HCT116 (cell line): Measurements from ENCODE around the gene PSORS1C2. TPM values are rescaled to one million over a fixed set of nuclear protein-coding genes. Genes with fewer than 3 reads are reported as not detected.

ENCODE experiments used
- ATAC-seq: fragments of 200-7000 bp; cut with Tn5 transposase; 2 replicates; pipeline ENCODE4 v1.9.1; 2020; ENCODE audit warnings: mild to moderate bottlenecking, moderate library complexity
- BruUV-seq: library from RNA; stranded (reverse); fragments of 400-500 nt; replicated peaks from 2 replicates; lab custom pipeline; 2021; lab: Mats Ljungman, UMichigan
- CTCF ChIA-PET: fragments of 300-600 bp; sonication (Branson Sonifier 250); formaldehyde crosslinking; loops from one replicate; lab custom pipeline; 2021; ENCODE audit warnings: antibody characterized with exemption; lab: Charles Lee
- POLR2A ChIA-PET: fragments of 300-600, 350-600 bp; sonication (Branson Sonifier 250); formaldehyde crosslinking; loops from one replicate; lab custom pipeline; 2021; ENCODE audit warnings: antibody characterized with exemption; lab: Charles Lee
- RAD21 ChIA-PET, 2 experiments: fragments of 300-600 bp; sonication (Branson Sonifier 250); formaldehyde crosslinking; loops; one replicate each; lab custom pipeline; 2023; ENCODE audit warnings: low total read pairs in 2 of 2; ENCODE audit not compliant: uncharacterized antibody in 2 of 2, unreplicated experiment in 2 of 2, low non-redundant PET in 1 of 2; lab: Charles Lee
- DNase-seq: peaks from one replicate; pipeline ENCODE4 v3.0.0-alpha.2; 2010; ENCODE audit warnings: low read depth, low spot score
- H2AFZ ChIP-seq: fragments of 200-600 bp; shearing (Covaris generic), sonication (generic); 2 replicates; pipeline ENCODE4 v1.6.1; 2017; ENCODE audit warnings: low read depth, mixed run types, mixed read lengths, antibody characterized with exemption, low read length; ENCODE audit not compliant: poor library complexity, severe bottlenecking
- H3K27ac ChIP-seq: 2 replicates; pipeline ENCODE4 v1.5.1; 2012; ENCODE audit warnings: low read depth, low read length
- H3K27me3 ChIP-seq: fragments of 200-600 bp; sonication (generic); 2 replicates; pipeline ENCODE4 v1.6.1; 2016; ENCODE audit warnings: mixed run types, low read length, mixed read lengths; ENCODE audit not compliant: insufficient read depth
- H3K36me3 ChIP-seq, 2 experiments: fragments of 200-500 bp in 1 of 2; fragments of 200-600 bp in 1 of 2; sonication (Bioruptor generic) in 1 of 2; sonication (generic) in 1 of 2; 2 replicates each; pipeline versions ENCODE4 v1.5.1 to v1.6.1; 2014 to 2016; ENCODE audit warnings: low read length in 2 of 2, inconsistent platforms in 1 of 2, mixed read lengths in 1 of 2, mixed run types in 1 of 2; ENCODE audit not compliant: insufficient read depth in 2 of 2, control insufficient read depth in 1 of 2
- H3K4me1 ChIP-seq, 2 experiments: fragments of 200-600 bp in 1 of 2; sonication (generic) in 1 of 2; 2 replicates each; pipeline versions ENCODE4 v1.5.1 to v1.6.1; 2012 to 2017; ENCODE audit warnings: low read length in 2 of 2, inconsistent platforms in 1 of 2, mild to moderate bottlenecking in 1 of 2, mixed read lengths in 1 of 2, mixed run types in 1 of 2, moderate library complexity in 1 of 2; ENCODE audit not compliant: insufficient read depth in 2 of 2, control insufficient read depth in 1 of 2
- H3K4me2 ChIP-seq: fragments of 200-600 bp; sonication (generic); 2 replicates; pipeline ENCODE4 v1.6.1; 2017; ENCODE audit warnings: mixed run types, low read length, mixed read lengths
- H3K4me3 ChIP-seq, 2 experiments: fragments of 200-600 bp in 1 of 2; sonication (generic) in 1 of 2; replicated peaks in 1 of 2; 2 replicates each; pipeline ENCODE4 v1.5.1; 2011 to 2016; ENCODE audit warnings: low read length in 2 of 2, control low read depth in 1 of 2, low read depth in 1 of 2, mild to moderate bottlenecking in 1 of 2, mixed read lengths in 1 of 2, mixed run types in 1 of 2
- H3K79me2 ChIP-seq: fragments of 200-600 bp; sonication (generic); 2 replicates; pipeline ENCODE4 v1.6.1; 2017; ENCODE audit warnings: mild to moderate bottlenecking, mixed run types, low read length, moderate library complexity, mixed read lengths; ENCODE audit not compliant: insufficient read depth
- H3K9ac ChIP-seq: fragments of 200-600 bp; sonication (generic); 2 replicates; pipeline ENCODE4 v1.6.1; 2016; ENCODE audit warnings: low read length, mixed read lengths
- H3K9me2 ChIP-seq: fragments of 200-600 bp; sonication (generic), shearing (Covaris generic); 2 replicates; pipeline ENCODE4 v1.6.1; 2017; ENCODE audit warnings: mixed run types, mild to moderate bottlenecking, moderate library complexity; ENCODE audit not compliant: insufficient read depth
- H3K9me3 ChIP-seq, 2 experiments: fragments of 200-500 bp in 1 of 2; fragments of 200-600 bp in 1 of 2; sonication (Bioruptor generic) in 1 of 2; sonication (generic) in 1 of 2; 2 replicates each; pipeline ENCODE4 v1.6.1; 2014 to 2017; ENCODE audit warnings: low read length in 2 of 2, mixed read lengths in 2 of 2, inconsistent platforms in 1 of 2, low read depth in 1 of 2, mild to moderate bottlenecking in 1 of 2, mixed run types in 1 of 2, moderate library complexity in 1 of 2; ENCODE audit not compliant: control insufficient read depth in 1 of 2, insufficient read depth in 1 of 2
- H4K20me1 ChIP-seq: fragments of 200-600 bp; sonication (generic), shearing (Covaris generic); 2 replicates; pipeline ENCODE4 v1.6.1; 2017; ENCODE audit warnings: mixed run types, mild to moderate bottlenecking, moderate library complexity; ENCODE audit not compliant: insufficient read depth
- CBX3 ChIP-seq: IDR thresholded peaks from 2 replicates; pipeline ENCODE4 v1.6.1; 2012; ENCODE audit warnings: low read depth
- CTCF ChIP-seq, 3 experiments: fragments of 200-600 bp in 1 of 3; sonication (generic) in 1 of 3; IDR thresholded peaks in 2 of 3; conservative IDR thresholded peaks in 1 of 3; 2 replicates each; pipeline ENCODE4 v1.5.1; 2012 to 2017; ENCODE audit warnings: low read depth in 2 of 3, low read length in 2 of 3, antibody characterized with exemption in 1 of 3, borderline replicate concordance in 1 of 3, control low read depth in 1 of 3, mild to moderate bottlenecking in 1 of 3, mixed read lengths in 1 of 3, mixed run types in 1 of 3, moderate library complexity in 1 of 3; ENCODE audit not compliant: insufficient read depth in 1 of 3
- EGR1 ChIP-seq: IDR thresholded peaks from 2 replicates; pipeline ENCODE4 v1.6.1; 2012; ENCODE audit warnings: low read depth
- ELF1 ChIP-seq: IDR thresholded peaks from 2 replicates; pipeline ENCODE4 v1.6.1; 2012; ENCODE audit warnings: low read depth, borderline replicate concordance
- POLR2A ChIP-seq: IDR thresholded peaks from 2 replicates; pipeline ENCODE4 v1.7.0; 2011; ENCODE audit warnings: borderline replicate concordance; ENCODE audit not compliant: insufficient read depth, insufficient read length; ENCODE audit errors: extremely low read depth
- POLR2AphosphoS5 ChIP-seq: IDR thresholded peaks from 2 replicates; pipeline ENCODE4 v1.6.1; 2011; ENCODE audit warnings: mild to moderate bottlenecking, low read depth, low read length, moderate library complexity
- REST ChIP-seq: IDR thresholded peaks from 2 replicates; pipeline ENCODE4 v1.6.1; 2012; ENCODE audit warnings: low read depth
- SIN3A ChIP-seq: IDR thresholded peaks from 2 replicates; pipeline ENCODE4 v1.6.1; 2012; ENCODE audit warnings: low read depth
- SRF ChIP-seq: IDR thresholded peaks from 2 replicates; pipeline ENCODE4 v1.6.1; 2012; ENCODE audit warnings: low read depth
- YY1 ChIP-seq: IDR thresholded peaks from 2 replicates; pipeline ENCODE4 v1.6.1; 2011; ENCODE audit warnings: low read length, low read depth, moderate library complexity, mild to moderate bottlenecking; ENCODE audit not compliant: insufficient replicate concordance; ENCODE audit errors: extremely low read depth
- ZNF274 ChIP-seq: fragments of 200-500 bp; sonication (Bioruptor generic); IDR thresholded peaks from 2 replicates; pipeline ENCODE4 v1.6.1; 2014; ENCODE audit warnings: mild to moderate bottlenecking, low read depth, low read length, inconsistent platforms
- intact Hi-C: fragments of 100-400 bp; cut with micrococcal nuclease; formaldehyde crosslinking; loops from 2 replicates; pipeline ENCODE4 v1.10.0; 2022
- total RNA-seq: library from RNA; stranded (reverse); gene quantifications from one replicate; pipeline ENCODE4 v1.2.1, GENCODE V29; 2021; ENCODE audit not compliant: unreplicated experiment

PSORS1C2 gene
- total RNA-seq, 1 experiment from 2014 or later = not detected

- H3K9ac ChIP-seq = no peak overlapping the region
- no peaks in the 10 kb centered on the region for H3K9me3 ChIP-seq
- intact Hi-C loops = no loop called here
- no peaks in the 10 kb centered on the region for H4K20me1 ChIP-seq
- no peaks in the 10 kb centered on the region for H3K9me2 ChIP-seq
- no peak overlapping the region for H3K27ac ChIP-seq
- no peaks in the 10 kb centered on the region for H3K27me3 ChIP-seq
- ChIA-PET CTCF (no interaction called here), RAD21 (no interaction called here), POLR2A (no interaction called here)
- no peaks in the 10 kb centered on the region for H3K79me2 ChIP-seq
- no peak overlapping the region for H3K4me2 ChIP-seq
- no peak overlapping the region for H2AFZ ChIP-seq
- ATAC-seq (no peak), DNase-seq (no peak)
- H3K4me1 ChIP-seq = peaks cover 0 to 6% of the 10 kb centered on the region in 2 experiments; a peak in 2 of 4 replicates
- BruUV-seq = no TSS peak
- no peak overlapping the region for H3K4me3 ChIP-seq
- TF ChIP-seq SIN3A (no peak), CTCF (IDR thresholded peaks at IDR 0.05 in 2 of 3, conservative IDR thresholded peaks at IDR 0.05 in 1 of 3; ENCODE audit: borderline replicate concordance in 1 of 3, insufficient read depth in 1 of 3, low read depth in 2 of 3, low read length in 2 of 3) (no peak), POLR2AphosphoS5 (no peak)
- H3K36me3 ChIP-seq = no peaks in the 10 kb centered on the region
These were observed 40.1 kb upstream of the PSORS1C2 start for GRCh38 chr6:31179042-31179386.

GRCh38 chr6:31178143-31179041, 39.5 kb upstream of the PSORS1C2 start:
- no peaks in the 10 kb centered on the region for H4K20me1 ChIP-seq
- H3K9me2 ChIP-seq = no peaks in the 10 kb centered on the region
- H3K27ac ChIP-seq = no peak overlapping the region
- H3K79me2 ChIP-seq = no peaks in the 10 kb centered on the region
- ChIA-PET RAD21 (no interaction called here), CTCF (no interaction called here), POLR2A (no interaction called here)
- BruUV-seq = no TSS peak
- H3K4me1 ChIP-seq = peaks cover 0 to 10% of the 10 kb centered on the region in 2 experiments; a peak in 3 of 4 replicates
- H2AFZ ChIP-seq = no peak overlapping the region
- no peaks in the 10 kb centered on the region for H3K36me3 ChIP-seq
- no peaks in the 10 kb centered on the region for H3K27me3 ChIP-seq
- no peak overlapping the region for H3K9ac ChIP-seq
- intact Hi-C loops = no loop called here
- H3K4me3 ChIP-seq = no peak overlapping the region
- no peak for DNase-seq
- no peak for ATAC-seq
- no peak overlapping the region for H3K4me2 ChIP-seq
- H3K9me3 ChIP-seq = no peaks in the 10 kb centered on the region
- TF ChIP-seq EGR1 = no peak
- TF ChIP-seq SRF = no peak
- TF ChIP-seq CBX3 = no peak
- TF ChIP-seq YY1 = no peak
- TF ChIP-seq ZNF274 = no peak
- no peak for TF ChIP-seq POLR2A
- TF ChIP-seq REST = no peak
- TF ChIP-seq ELF1 = no peak
